ENCODE data around the gene ZNF750. TPM values are rescaled to one million over a fixed set of nuclear protein-coding genes. Genes with fewer than 3 reads are reported as not detected.
"Not testable (repeated sequence)": the region's sequence is repeated elsewhere in the genome, so short reads cannot be mapped to it uniquely, and the experiment has no call there.

ZNF750 gene
- total RNA-seq, 1 experiment from 2014 or later, result not detected

- peaks cover 19% of the 10 kb centered on the region for H3K36me3 ChIP-seq
- no peaks in the 10 kb centered on the region for H3K9me3 ChIP-seq (replicated peaks)
- peaks cover 10% of the 10 kb centered on the region for H3K4me1 ChIP-seq (replicated peaks)
- no peak for DNase-seq (ENCODE audit: low read depth in 1 of 2, low spot score in 2 of 2)
- no peak overlapping the region for H3K27ac ChIP-seq
- no peak overlapping the region for H3K4me3 ChIP-seq
- H3K27me3 ChIP-seq (replicated peaks), result no peaks in the 10 kb centered on the region
Measured at GRCh38 chr17:82789051-82789592, 50.7 kb downstream of the ZNF750 start.

- Histone ChIP-seq H3K4me1 (replicated peaks) (peaks cover 10% of the 10 kb centered on the region), H3K9me3 (replicated peaks) (no peaks in the 10 kb centered on the region), H3K27ac (no peak overlapping the region), H3K4me3 (no peak overlapping the region), H3K36me3 (peaks cover 20% of the 10 kb centered on the region), H3K27me3 (replicated peaks) (no peaks in the 10 kb centered on the region)
- DNase-seq (ENCODE audit: low read depth in 1 of 2, low spot score in 2 of 2), result no peak
Measured at GRCh38 chr17:82788206-82789001, 51.4 kb downstream of the ZNF750 start.

GRCh38 chr17:82787081-82787848 is 52.6 kb downstream of the ZNF750 start:
- Histone ChIP-seq H3K27me3 (replicated peaks) (no peaks in the 10 kb centered on the region), H3K4me1 (replicated peaks) (peaks cover 10% of the 10 kb centered on the region), H3K27ac (no peak overlapping the region), H3K36me3 (peaks cover 30% of the 10 kb centered on the region), H3K9me3 (replicated peaks) (no peaks in the 10 kb centered on the region), H3K4me3 (no peak overlapping the region)
- DNase-seq (ENCODE audit: low read depth in 1 of 2, low spot score in 2 of 2), result no peak

GRCh38 chr17:82786427-82786826 is 53.4 kb downstream of the ZNF750 start:
- DNase-seq (ENCODE audit: low read depth in 1 of 2, low spot score in 2 of 2), result no peak
- peaks cover 38% of the 10 kb centered on the region for H3K36me3 ChIP-seq
- H3K4me3 ChIP-seq, result no peak overlapping the region
- no peaks in the 10 kb centered on the region for H3K27me3 ChIP-seq (replicated peaks)
- no peak overlapping the region for H3K27ac ChIP-seq
- H3K9me3 ChIP-seq (replicated peaks), result no peaks in the 10 kb centered on the region
- H3K4me1 ChIP-seq (replicated peaks), result peaks cover 4% of the 10 kb centered on the region

- DNase-seq (ENCODE audit: low read depth in 1 of 2, low spot score in 2 of 2); H3K27me3 ChIP-seq (replicated peaks); H3K27ac ChIP-seq; H3K9me3 ChIP-seq (replicated peaks); H3K4me3 ChIP-seq; H3K4me1 ChIP-seq (replicated peaks): not testable (repeated sequence)
- H3K36me3 ChIP-seq, result peaks cover 39% of the 10 kb centered on the region
Measured at GRCh38 chr17:82785581-82785980, 54.2 kb downstream of the ZNF750 start.

- Histone ChIP-seq H3K36me3 (peaks cover 41% of the 10 kb centered on the region), H3K9me3 (replicated peaks) (no peaks in the 10 kb centered on the region), H3K27ac (no peak overlapping the region), H3K4me1 (replicated peaks) (no peaks in the 10 kb centered on the region), H3K4me3 (no peak overlapping the region), H3K27me3 (replicated peaks) (no peaks in the 10 kb centered on the region)
- DNase-seq (ENCODE audit: low read depth in 1 of 2, low spot score in 2 of 2), result no peak
Measured at GRCh38 chr17:82783498-82783897, 56.3 kb downstream of the ZNF750 start.

- DNase-seq (ENCODE audit: low read depth in 1 of 2, low spot score in 2 of 2), result no peak
- no peaks in the 10 kb centered on the region for H3K27me3 ChIP-seq (replicated peaks)
- peaks cover 39% of the 10 kb centered on the region for H3K36me3 ChIP-seq
- no peaks in the 10 kb centered on the region for H3K9me3 ChIP-seq (replicated peaks)
- no peak overlapping the region for H3K27ac ChIP-seq
- no peaks in the 10 kb centered on the region for H3K4me1 ChIP-seq (replicated peaks)
- no peak overlapping the region for H3K4me3 ChIP-seq
Measured at GRCh38 chr17:82782657-82783207, 57.1 kb downstream of the ZNF750 start.

- Histone ChIP-seq H3K27me3 (replicated peaks) (no peaks in the 10 kb centered on the region), H3K27ac (no peak overlapping the region), H3K36me3 (peaks cover 38% of the 10 kb centered on the region), H3K9me3 (replicated peaks) (no peaks in the 10 kb centered on the region), H3K4me3 (no peak overlapping the region), H3K4me1 (replicated peaks) (no peaks in the 10 kb centered on the region)
- peak; percentile 68 to 80 for DNase-seq (ENCODE audit: low read depth in 1 of 2, low spot score in 2 of 2)
Measured at GRCh38 chr17:82781894-82782274, 57.9 kb downstream of the ZNF750 start.

- Histone ChIP-seq H3K9me3 (replicated peaks) (no peaks in the 10 kb centered on the region), H3K36me3 (peaks cover 40% of the 10 kb centered on the region), H3K27ac (no peak overlapping the region), H3K27me3 (replicated peaks) (no peaks in the 10 kb centered on the region), H3K4me1 (replicated peaks) (no peaks in the 10 kb centered on the region), H3K4me3 (no peak overlapping the region)
- DNase-seq (ENCODE audit: low read depth in 1 of 2, low spot score in 2 of 2), result no peak
Measured at GRCh38 chr17:82780971-82781893, 58.6 kb downstream of the ZNF750 start.

GRCh38 chr17:82780195-82780594 is 59.6 kb downstream of the ZNF750 start:
- H3K27me3 ChIP-seq (replicated peaks), result no peaks in the 10 kb centered on the region
- peaks cover 47% of the 10 kb centered on the region for H3K36me3 ChIP-seq
- DNase-seq (ENCODE audit: low read depth in 1 of 2, low spot score in 2 of 2), result no peak
- H3K4me1 ChIP-seq (replicated peaks), result no peaks in the 10 kb centered on the region
- no peak overlapping the region for H3K4me3 ChIP-seq
- no peaks in the 10 kb centered on the region for H3K9me3 ChIP-seq (replicated peaks)
- H3K27ac ChIP-seq, result no peak overlapping the region

- Histone ChIP-seq H3K27me3 (replicated peaks) (no peaks in the 10 kb centered on the region), H3K9me3 (replicated peaks) (no peaks in the 10 kb centered on the region), H3K27ac (no peak overlapping the region), H3K4me1 (replicated peaks) (no peaks in the 10 kb centered on the region), H3K4me3 (no peak overlapping the region), H3K36me3 (peaks cover 53% of the 10 kb centered on the region)
- DNase-seq (ENCODE audit: low read depth in 1 of 2, low spot score in 2 of 2), result no peak
Measured at GRCh38 chr17:82779541-82779940, 60.3 kb downstream of the ZNF750 start.

Measured in SJSA1 (cell line).